OCI-LY7 (cell line): Measurements from ENCODE around the gene MICAL3. TPM values are rescaled to one million over a fixed set of nuclear protein-coding genes. Genes with fewer than 3 reads are reported as not detected.

Source experiments
- BruUV-seq: library from RNA; stranded (reverse); fragments of 400-500 nt; replicated peaks from 2 replicates; lab custom pipeline; 2021; lab: Mats Ljungman, UMichigan
- CTCF ChIA-PET: fragments of 300-600 bp; sonication (Branson Sonifier 250); formaldehyde crosslinking; loops from one replicate; lab custom pipeline; 2022; ENCODE audit warnings: antibody characterized with exemption; ENCODE audit not compliant: unreplicated experiment; lab: Charles Lee
- POLR2A ChIA-PET: fragments of 300-600 bp; sonication (Branson Sonifier 250); formaldehyde crosslinking; loops from one replicate; lab custom pipeline; 2022; ENCODE audit warnings: antibody characterized with exemption; lab: Charles Lee
- DNase-seq: peaks from one replicate; pipeline ENCODE4 v3.0.0-alpha.2; 2015; ENCODE audit warnings: low spot score
- H2AFZ ChIP-seq: fragments of 200-600 bp; sonication (generic), shearing (Covaris generic); 2 replicates; pipeline ENCODE4 v1.6.1; 2014; ENCODE audit warnings: mild to moderate bottlenecking, antibody characterized with exemption, low read length, moderate library complexity
- H3K27ac ChIP-seq: fragments of 200-600 bp; sonication (generic); 2 replicates; pipeline ENCODE4 v1.5.1; 2014; ENCODE audit warnings: mixed run types, low read depth, mild to moderate bottlenecking, moderate library complexity, low read length, inconsistent platforms; ENCODE audit not compliant: poor library complexity, severe bottlenecking
- H3K36me3 ChIP-seq: fragments of 200-600 bp; sonication (generic); 2 replicates; pipeline ENCODE4 v1.6.1; 2014; ENCODE audit warnings: mild to moderate bottlenecking, antibody characterized with exemption, low read length, moderate library complexity, mixed read lengths; ENCODE audit not compliant: insufficient read depth
- H3K4me1 ChIP-seq: fragments of 200-600 bp; sonication (generic); 2 replicates; pipeline ENCODE4 v1.5.1; 2014; ENCODE audit warnings: mild to moderate bottlenecking, low read length; ENCODE audit not compliant: insufficient read depth, poor library complexity, severe bottlenecking
- H3K4me2 ChIP-seq: fragments of 200-600 bp; sonication (generic); 2 replicates; pipeline ENCODE4 v1.6.1; 2014; ENCODE audit warnings: mild to moderate bottlenecking, low read length
- H3K4me3 ChIP-seq: fragments of 200-600 bp; sonication (generic); 2 replicates; pipeline ENCODE4 v1.5.1; 2014; ENCODE audit warnings: mild to moderate bottlenecking, low read depth, low read length; ENCODE audit not compliant: poor library complexity, severe bottlenecking
- H3K79me2 ChIP-seq: fragments of 200-600 bp; sonication (generic); 2 replicates; pipeline ENCODE4 v1.6.1; 2016; ENCODE audit warnings: low read depth, mild to moderate bottlenecking, low read length, moderate library complexity, mixed read lengths; ENCODE audit not compliant: insufficient read depth
- H3K9me2 ChIP-seq: fragments of 200-600 bp; sonication (generic); 2 replicates; pipeline ENCODE4 v1.6.1; 2016; ENCODE audit warnings: mild to moderate bottlenecking, low read length, mixed read lengths; ENCODE audit not compliant: insufficient read depth
- H3K9me3 ChIP-seq: fragments of 200-600 bp; sonication (generic); 2 replicates; pipeline ENCODE4 v1.6.1; 2014; ENCODE audit warnings: mild to moderate bottlenecking, mixed run types, low read length, mixed read lengths
- H4K20me1 ChIP-seq: fragments of 200-600 bp; sonication (generic); 2 replicates; pipeline ENCODE4 v1.6.1; 2014; ENCODE audit warnings: mild to moderate bottlenecking, antibody characterized with exemption, low read length, moderate library complexity, mixed read lengths; ENCODE audit not compliant: insufficient read depth
- CTCF ChIP-seq: fragments of 200-600 bp; sonication (generic); conservative IDR thresholded peaks from 2 replicates; pipeline ENCODE4 v1.5.1; 2014; ENCODE audit warnings: mild to moderate bottlenecking, antibody characterized with exemption, low read length, moderate library complexity, mixed read lengths
- EZH2phosphoT487 ChIP-seq: fragments of 200-600 bp; sonication (generic); IDR thresholded peaks from 2 replicates; pipeline ENCODE4 v1.6.1; 2018; ENCODE audit warnings: low read depth, borderline replicate concordance, mild to moderate bottlenecking, mixed run types, antibody characterized with exemption, low read length, moderate library complexity, mixed read lengths
- intact Hi-C: fragments of 100-400 bp; cut with micrococcal nuclease; formaldehyde crosslinking; loops from one replicate; pipeline ENCODE4 v1.10.0; 2022; ENCODE audit not compliant: unreplicated experiment
- total RNA-seq, 2 experiments: library from RNA; depleted of rRNA in 1 of 2; stranded (reverse); fragments of >200 nt in 1 of 2; shearing (Covaris generic) in 1 of 2; gene quantifications; 2 replicates each; pipeline ENCODE4 v1.2.3, GENCODE V29; 2014 to 2022

MICAL3 gene
- total RNA-seq, 2 experiments from 2014 or later = 80.9 to 210 TPM

- intact Hi-C loops = no loop called here
- Histone ChIP-seq H3K27ac (no peak overlapping the region), H3K79me2 (peaks cover 100% of the 10 kb centered on the region), H3K4me3 (no peak overlapping the region), H3K36me3 (peaks cover 59% of the 10 kb centered on the region), H4K20me1 (peaks cover 35% of the 10 kb centered on the region), H3K4me2 (no peak overlapping the region), H3K4me1 (peaks cover 37% of the 10 kb centered on the region), H3K9me2 (no peaks in the 10 kb centered on the region), H2AFZ (no peak overlapping the region), H3K9me3 (no peaks in the 10 kb centered on the region)
- POLR2A ChIA-PET = interaction anchor here (0.6 kb wide), 1 partner anchor 142 kb away, joined by 3 read pairs; no protein-coding TSS in a partner anchor
- DNase-seq = no peak
- TF ChIP-seq CTCF (no peak), EZH2phosphoT487 (no peak)
- BruUV-seq = no TSS peak
- CTCF ChIA-PET = no interaction called here
Observed at GRCh38 chr22:17915188-17915587, 109.2 kb downstream of the MICAL3 start.

DNA sequence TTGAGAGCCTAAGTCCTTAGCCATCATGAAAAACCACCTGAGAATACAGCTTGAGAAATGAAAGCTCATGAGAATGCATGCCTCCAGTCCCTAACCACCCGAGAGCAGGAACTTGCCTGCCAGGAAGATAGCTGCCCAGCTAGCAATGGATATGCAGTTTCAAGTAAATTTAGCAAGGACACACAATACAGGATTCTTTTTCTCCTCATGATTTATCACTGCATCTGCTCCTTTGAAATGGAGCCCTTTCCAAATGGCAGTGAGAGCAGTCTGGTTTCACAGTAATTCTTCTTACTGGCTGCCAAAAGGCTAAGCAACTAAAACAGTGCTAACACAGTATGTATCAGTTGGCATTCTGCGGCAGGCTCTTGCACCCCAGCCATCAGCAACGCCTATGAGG is 109.9 kb downstream of the MICAL3 start:
- Histone ChIP-seq H2AFZ (no peak overlapping the region), H3K27ac (no peak overlapping the region), H3K4me3 (no peak overlapping the region), H3K9me2 (no peaks in the 10 kb centered on the region), H3K4me1 (peaks cover 29% of the 10 kb centered on the region), H4K20me1 (peaks cover 35% of the 10 kb centered on the region), H3K36me3 (peaks cover 53% of the 10 kb centered on the region), H3K9me3 (no peaks in the 10 kb centered on the region), H3K4me2 (no peak overlapping the region), H3K79me2 (peaks cover 100% of the 10 kb centered on the region)
- ChIA-PET POLR2A (interaction anchor here (0.6 to 0.9 kb wide), 2 partner anchors 23 to 143 kb away, joined by 3 read pairs; no protein-coding TSS in a partner anchor), CTCF (no interaction called here)
- no TSS peak for BruUV-seq
- DNase-seq = no peak
- intact Hi-C loops = no loop called here
- no peak for TF ChIP-seq EZH2phosphoT487
- no peak for TF ChIP-seq CTCF

DNA sequence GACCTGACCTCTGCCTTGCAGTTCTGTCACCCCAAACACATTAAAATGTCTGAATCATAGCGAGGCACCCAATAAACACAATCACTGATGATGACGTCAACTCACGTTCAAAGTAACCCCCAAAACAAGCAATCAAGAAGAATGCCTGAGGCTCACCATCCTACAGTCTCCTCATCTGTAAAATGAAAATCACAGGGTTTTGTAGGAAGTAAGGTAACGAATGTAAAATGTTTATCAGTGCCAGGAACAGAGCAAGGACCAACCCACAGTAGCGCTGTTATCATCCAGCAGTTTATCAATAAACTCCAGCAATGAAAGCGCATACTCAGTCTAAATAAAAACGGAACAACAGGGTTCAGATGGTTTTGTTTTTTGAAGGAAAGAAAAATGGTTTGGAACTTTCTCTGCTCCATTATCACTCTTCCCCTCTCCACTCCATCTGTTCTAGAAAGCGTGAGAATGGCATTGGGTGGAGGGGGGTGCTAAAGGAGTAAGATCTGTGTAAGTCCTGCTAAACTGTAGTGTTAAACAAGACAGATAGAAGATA is 110.5 kb downstream of the MICAL3 start:
- POLR2A ChIA-PET = interaction anchor here (0.9 kb wide), 1 partner anchor 23 kb away, joined by 3 read pairs; no protein-coding TSS in a partner anchor
- Histone ChIP-seq H4K20me1 (peaks cover 35% of the 10 kb centered on the region), H2AFZ (no peak overlapping the region), H3K36me3 (peaks cover 50% of the 10 kb centered on the region), H3K27ac (no peak overlapping the region), H3K9me3 (no peaks in the 10 kb centered on the region), H3K4me3 (no peak overlapping the region), H3K9me2 (no peaks in the 10 kb centered on the region), H3K79me2 (peaks cover 100% of the 10 kb centered on the region), H3K4me1 (peaks cover 23% of the 10 kb centered on the region), H3K4me2 (no peak overlapping the region)
- BruUV-seq = no TSS peak
- no peak for DNase-seq
- intact Hi-C loops = no loop called here
- CTCF ChIA-PET = no interaction called here
- no peak for TF ChIP-seq EZH2phosphoT487
